Stimulated activated naive CD8-positive, alpha-beta T cell treated with anti-CD3 and anti-CD28 coated beads, Interleukin-15, Interleukin-2, amounts not matched to agents 100 ng/mL and 50 ng/mL, for 24 hours (primary cell): Measurements from ENCODE around the gene NPFFR1.
"Not testable (repeated sequence)": the region's sequence is repeated elsewhere in the genome, so short reads cannot be mapped to it uniquely, and the experiment has no call there.

Experiments used
- H3K27ac Mint-ChIP-seq: one replicate; pipeline ENCODE4 v1.8.0; 2021; ENCODE audit warnings: mild to moderate bottlenecking, mixed read lengths
- H3K27me3 Mint-ChIP-seq: one replicate; pipeline ENCODE4 v1.8.0; 2021; ENCODE audit warnings: mixed read lengths
- H3K36me3 Mint-ChIP-seq: one replicate; pipeline ENCODE4 v1.8.0; 2021; ENCODE audit warnings: low read depth, mixed read lengths
- H3K4me1 Mint-ChIP-seq: one replicate; pipeline ENCODE4 v1.8.0; 2021; ENCODE audit warnings: low read depth, mixed read lengths
- H3K4me3 Mint-ChIP-seq: one replicate; pipeline ENCODE4 v1.8.0; 2021; ENCODE audit warnings: mild to moderate bottlenecking, mixed read lengths
- H3K9me3 Mint-ChIP-seq: one replicate; pipeline ENCODE4 v1.8.0; 2021; ENCODE audit warnings: mixed read lengths

Gene NPFFR1

DNA sequence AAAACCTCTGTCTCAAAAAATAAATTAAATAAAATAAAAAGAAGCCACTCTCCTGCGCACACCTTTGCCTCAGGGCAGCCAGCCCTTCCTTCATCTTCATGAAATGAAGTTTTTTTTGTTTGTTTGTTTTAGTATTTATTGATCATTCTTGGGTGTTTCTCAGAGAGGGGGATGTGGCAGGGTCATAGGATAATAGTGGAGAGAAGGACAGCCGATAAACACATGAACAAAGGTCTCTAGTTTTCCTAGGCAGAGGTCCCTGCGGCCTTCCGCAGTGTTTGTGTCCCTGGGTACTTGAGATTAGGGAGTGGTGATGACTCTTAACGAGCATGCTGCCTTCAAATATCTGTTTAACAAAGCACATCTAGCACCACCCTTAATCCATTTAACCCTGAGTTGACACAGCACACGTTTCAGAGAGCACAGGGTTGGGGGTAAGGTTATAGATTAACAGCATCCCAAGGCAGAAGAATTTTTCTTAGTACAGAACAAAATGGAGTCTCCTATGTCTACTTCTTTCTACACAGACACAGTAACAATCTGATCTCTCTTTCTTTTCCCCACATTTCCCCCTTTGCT, 45.8 kb downstream of the NPFFR1 start:
- not testable (repeated sequence) for H3K27ac Mint-ChIP-seq, H3K9me3 Mint-ChIP-seq, H3K36me3 Mint-ChIP-seq, H3K27me3 Mint-ChIP-seq, H3K4me3 Mint-ChIP-seq
- H3K4me1 Mint-ChIP-seq, result peaks cover 23% of the 10 kb centered on the region

DNA sequence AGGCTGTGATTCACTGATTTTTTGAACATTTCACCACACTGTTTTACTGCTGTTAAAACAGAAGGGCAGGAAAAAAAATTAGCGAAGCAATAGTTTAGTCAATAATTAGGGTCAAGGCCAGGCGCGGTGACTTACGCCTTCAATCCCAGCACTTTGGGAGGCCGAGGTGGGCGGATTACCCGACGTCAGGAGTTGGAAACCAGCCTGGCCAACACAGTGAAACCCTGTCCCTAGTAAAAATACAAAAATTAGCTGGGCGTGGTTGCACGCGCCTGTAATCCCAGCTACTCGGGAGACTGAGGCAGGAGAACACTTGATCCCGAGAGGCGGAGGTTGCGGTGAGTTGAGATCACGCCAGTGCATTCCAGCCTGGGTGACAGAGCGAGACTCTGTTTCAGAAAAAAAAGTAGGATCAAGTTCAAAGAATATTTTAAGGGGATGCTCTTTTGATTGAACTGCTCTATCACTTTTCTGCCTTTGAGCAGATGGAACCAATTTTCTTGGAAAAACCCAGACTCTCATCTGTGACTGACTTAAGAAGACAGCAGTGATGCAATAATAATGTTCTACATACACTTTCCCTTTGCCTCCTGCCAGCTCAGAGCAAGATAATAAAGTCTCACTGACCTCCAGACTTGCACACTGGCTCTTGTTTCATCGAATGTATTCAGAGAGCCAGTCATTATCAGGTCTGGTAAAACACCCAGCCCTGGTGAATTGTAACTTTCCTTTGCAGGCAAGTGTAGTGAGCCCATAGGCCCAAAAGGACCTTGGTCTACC, 48.9 kb downstream of the NPFFR1 start:
- Mint-ChIP-seq H3K9me3 (no peaks in the 10 kb centered on the region), H3K4me1 (peaks cover 33% of the 10 kb centered on the region), H3K27me3 (no peaks in the 10 kb centered on the region), H3K4me3 (peak overlapping the region; percentile 14), H3K27ac (peak overlapping the region; percentile 29), H3K36me3 (peaks cover 21% of the 10 kb centered on the region)

DNA sequence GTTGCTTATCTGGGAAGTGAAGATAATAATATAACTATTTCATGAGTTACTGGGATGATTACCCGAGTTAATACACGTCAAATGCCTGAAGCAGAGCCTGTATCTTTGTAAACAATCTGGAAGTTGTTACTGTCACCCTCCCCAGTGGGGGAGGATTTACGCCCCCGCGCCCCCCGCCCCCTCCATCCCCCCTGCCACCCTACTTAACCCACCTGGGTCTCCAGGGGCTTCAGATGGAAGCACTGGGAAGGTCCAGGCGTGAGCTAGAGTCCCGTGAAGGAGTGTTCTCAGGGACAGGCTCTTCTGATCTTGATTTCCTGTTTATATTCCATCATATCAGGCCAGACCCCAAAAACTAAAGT, 49.9 kb downstream of the NPFFR1 start:
- no peaks in the 10 kb centered on the region for H3K9me3 Mint-ChIP-seq

DNA sequence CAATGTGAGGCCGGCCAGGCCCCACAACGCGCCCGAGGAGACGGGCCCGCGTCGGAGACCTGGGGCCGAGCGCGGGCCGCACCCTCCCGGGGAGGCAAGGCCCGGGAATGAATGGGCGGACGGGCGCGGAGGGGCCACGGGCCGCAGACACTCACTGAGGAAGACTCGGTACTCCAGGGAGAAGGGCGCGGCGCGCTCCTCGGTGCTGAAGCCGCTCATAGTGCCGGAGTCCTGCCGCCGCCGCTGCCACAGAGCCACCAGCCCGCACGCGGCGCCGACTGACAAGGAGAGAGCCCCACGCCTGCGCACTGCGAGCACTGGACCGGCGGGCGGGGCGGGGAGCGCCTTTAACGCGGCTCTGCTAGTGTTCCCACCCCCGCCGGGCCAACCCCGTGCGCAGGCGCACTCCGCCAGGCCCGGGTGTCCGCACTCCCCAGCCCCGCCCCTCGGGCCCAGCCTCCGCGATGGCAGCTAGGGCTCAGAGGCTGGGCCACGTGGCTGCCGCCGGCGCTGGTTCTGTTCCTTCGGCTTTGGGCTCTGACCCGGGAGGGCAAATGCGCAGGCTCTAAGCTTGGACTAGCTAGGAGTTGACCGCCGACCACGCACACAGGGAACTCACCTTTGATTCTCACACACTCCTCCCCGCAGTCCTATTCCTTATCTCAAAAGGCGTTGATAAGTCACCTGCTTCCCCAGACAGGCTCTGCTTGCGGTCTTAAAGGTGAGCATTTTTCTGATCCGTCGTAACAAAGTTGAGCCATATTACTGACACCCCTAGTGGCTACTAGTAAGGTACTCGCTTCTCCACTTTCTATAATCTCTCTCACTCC, 50.5 kb downstream of the NPFFR1 start, which contains the start of gene PPA1:
Gene PPA1 (minus strand): TSS at position 321 of the 830 bp plus-strand sequence. CDS start 102 bp downstream, at position 219.
- Mint-ChIP-seq H3K4me1 (peaks cover 45% of the 10 kb centered on the region), H3K4me3 (peak within 1 kb of the TSS; percentile 97), H3K36me3 (peaks cover 36% of the 10 kb centered on the region), H3K27ac (peak within 1 kb of the TSS; percentile 96), H3K27me3 (no peaks in the 10 kb centered on the region), H3K9me3 (no peaks in the 10 kb centered on the region)

More for the DNA sequence above, 49.9 kb downstream of the NPFFR1 start:
- Mint-ChIP-seq H3K27me3 (no peaks in the 10 kb centered on the region), H3K4me1 (peaks cover 40% of the 10 kb centered on the region), H3K36me3 (peaks cover 30% of the 10 kb centered on the region), H3K4me3 (peak overlapping the region; percentile 97), H3K27ac (peak overlapping the region; percentile 96)

DNA sequence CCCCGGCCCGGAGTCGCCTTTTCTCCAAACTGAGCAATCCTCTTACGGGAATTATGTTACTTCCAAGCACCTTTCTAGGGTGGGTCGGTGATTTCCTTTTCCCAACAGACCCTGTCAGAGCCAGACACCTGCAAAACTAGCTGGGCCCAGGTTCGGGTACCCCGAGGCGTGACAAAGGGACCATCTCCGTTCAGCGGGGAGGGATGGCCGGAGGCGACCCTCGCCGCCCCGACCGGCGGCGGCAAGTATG, 51.0 kb downstream of the NPFFR1 start:
- peak overlapping the region; percentile 83 for H3K27ac Mint-ChIP-seq
- peaks cover 39% of the 10 kb centered on the region for H3K36me3 Mint-ChIP-seq
- H3K4me1 Mint-ChIP-seq, result peaks cover 48% of the 10 kb centered on the region
- no peaks in the 10 kb centered on the region for H3K27me3 Mint-ChIP-seq
- H3K9me3 Mint-ChIP-seq, result no peaks in the 10 kb centered on the region
- H3K4me3 Mint-ChIP-seq, result peak overlapping the region; percentile 97

DNA sequence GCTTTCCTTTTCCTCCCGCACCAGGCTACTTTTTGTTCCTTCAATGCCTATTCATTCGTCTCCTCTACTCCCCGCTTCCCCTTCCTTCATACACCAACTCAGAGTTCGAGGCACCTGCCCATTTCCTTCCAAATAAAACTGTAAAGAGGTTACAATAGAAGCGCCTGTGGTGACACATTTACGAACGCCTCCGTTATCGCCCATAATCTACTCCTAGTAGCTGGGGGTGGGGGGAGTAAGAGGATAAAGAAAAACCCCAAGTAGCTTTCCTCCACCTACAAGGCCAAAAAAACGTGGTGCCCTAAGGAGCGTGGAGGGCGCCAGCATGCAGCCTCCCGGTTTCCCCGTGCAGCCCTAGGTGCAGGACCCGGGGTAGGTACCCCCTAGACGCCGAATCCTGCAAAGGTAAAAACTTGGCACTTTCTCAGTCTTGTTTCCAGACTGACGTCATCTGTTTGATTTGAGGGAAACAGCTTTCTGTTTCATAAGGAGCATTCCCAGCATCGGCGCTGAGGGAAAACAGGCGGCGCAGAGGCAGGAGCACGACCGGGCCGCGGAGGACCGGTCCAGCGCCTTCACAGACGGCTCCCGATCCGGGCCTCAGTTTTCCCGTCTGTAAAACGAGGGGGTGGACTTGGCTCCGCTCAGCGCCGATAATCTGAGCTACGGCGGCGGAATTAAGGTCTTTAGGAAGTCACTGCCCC, 51.5 kb downstream of the NPFFR1 start:
- Mint-ChIP-seq H3K4me1 (peaks cover 50% of the 10 kb centered on the region), H3K27ac (peak overlapping the region; percentile 83), H3K9me3 (no peaks in the 10 kb centered on the region)

DNA sequence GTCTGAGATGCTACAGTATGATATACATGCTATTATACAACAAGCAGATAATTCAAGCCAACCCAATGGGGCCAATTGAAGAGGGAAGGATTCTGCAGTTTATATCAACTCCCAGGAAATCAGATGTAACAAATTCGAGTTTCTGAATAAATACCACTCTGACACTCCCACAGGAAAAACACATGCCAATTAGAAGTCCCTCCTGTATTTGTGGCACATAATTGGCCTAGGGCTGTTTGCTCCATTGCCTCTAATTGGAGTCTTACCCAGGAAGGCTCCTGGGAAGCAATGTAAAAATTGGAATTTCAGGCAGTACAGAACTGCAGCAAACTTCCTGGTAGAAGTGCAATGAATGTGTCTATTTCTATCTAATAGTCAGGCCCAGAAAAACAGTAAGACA, 55.3 kb downstream of the NPFFR1 start:
- Mint-ChIP-seq H3K27ac (no peak overlapping the region), H3K36me3 (peaks cover 61% of the 10 kb centered on the region), H3K4me1 (peaks cover 55% of the 10 kb centered on the region), H3K4me3 (no peak overlapping the region), H3K27me3 (no peaks in the 10 kb centered on the region), H3K9me3 (no peaks in the 10 kb centered on the region)

More for the DNA sequence above, 51.5 kb downstream of the NPFFR1 start:
- Mint-ChIP-seq H3K27me3 (no peaks in the 10 kb centered on the region), H3K36me3 (peaks cover 42% of the 10 kb centered on the region), H3K4me3 (peak overlapping the region; percentile 97)

DNA sequence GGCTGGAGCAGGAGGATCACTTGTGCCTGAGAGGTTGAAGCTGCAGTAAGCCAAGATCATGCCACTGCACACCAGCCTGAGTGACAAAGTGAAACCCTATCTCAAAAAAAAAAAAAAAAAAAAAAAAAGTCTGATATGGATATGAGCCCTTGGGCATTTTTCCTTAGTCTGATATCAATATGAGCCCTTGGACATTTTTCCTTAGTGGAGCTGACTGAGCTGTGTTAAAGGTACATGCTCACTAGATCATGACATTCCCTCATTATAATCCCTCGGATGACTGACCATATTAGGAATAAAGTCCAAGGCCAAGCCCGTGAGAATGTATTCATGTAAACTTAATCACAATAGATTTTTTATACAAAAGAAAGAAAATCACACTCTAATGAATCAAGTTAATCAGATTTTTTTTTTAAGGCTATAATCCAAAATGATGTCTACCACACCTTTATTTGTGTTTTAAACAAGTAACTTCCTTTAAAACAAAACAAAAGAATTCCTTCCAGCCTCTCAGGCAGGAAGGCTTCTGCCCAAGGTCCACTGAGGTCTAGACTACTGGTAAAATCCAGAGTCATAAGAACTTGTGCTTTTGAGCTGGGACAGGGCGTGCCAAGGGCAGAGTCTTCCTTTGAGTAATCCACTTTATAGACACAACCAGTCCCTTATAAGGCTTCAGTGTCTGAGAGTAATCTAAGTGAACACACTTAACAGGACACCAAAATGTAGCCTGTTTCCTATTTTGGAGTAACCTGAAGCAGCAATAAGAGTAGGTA, 56.1 kb downstream of the NPFFR1 start:
- Mint-ChIP-seq H3K27me3 (no peaks in the 10 kb centered on the region), H3K4me3 (no peak overlapping the region), H3K4me1 (peaks cover 59% of the 10 kb centered on the region), H3K36me3 (peaks cover 65% of the 10 kb centered on the region), H3K9me3 (no peaks in the 10 kb centered on the region), H3K27ac (no peak overlapping the region)

DNA sequence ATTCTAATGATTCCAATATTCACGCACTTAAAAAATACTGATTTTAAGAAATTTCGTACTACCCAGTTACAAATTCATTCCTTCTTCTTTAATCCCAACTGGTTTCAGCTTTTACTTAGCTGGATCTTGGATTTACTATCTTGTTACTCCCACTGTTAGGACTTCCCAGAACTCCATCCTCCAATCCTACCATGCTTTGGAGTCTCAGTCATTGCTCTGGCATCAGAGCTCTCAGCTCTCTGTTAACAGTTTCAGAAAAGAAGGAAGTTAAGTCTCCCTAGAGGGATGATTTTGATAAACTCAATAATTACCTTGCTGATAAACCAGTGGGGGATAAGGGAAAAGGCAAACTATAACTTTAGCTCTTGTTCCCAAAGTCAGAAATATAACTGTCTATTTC, 60.1 kb downstream of the NPFFR1 start:
- H3K36me3 Mint-ChIP-seq, result peaks cover 48% of the 10 kb centered on the region
- H3K4me3 Mint-ChIP-seq, result no peak overlapping the region
- no peaks in the 10 kb centered on the region for H3K27me3 Mint-ChIP-seq
- H3K27ac Mint-ChIP-seq, result no peak overlapping the region
- peaks cover 47% of the 10 kb centered on the region for H3K4me1 Mint-ChIP-seq
- no peaks in the 10 kb centered on the region for H3K9me3 Mint-ChIP-seq

DNA sequence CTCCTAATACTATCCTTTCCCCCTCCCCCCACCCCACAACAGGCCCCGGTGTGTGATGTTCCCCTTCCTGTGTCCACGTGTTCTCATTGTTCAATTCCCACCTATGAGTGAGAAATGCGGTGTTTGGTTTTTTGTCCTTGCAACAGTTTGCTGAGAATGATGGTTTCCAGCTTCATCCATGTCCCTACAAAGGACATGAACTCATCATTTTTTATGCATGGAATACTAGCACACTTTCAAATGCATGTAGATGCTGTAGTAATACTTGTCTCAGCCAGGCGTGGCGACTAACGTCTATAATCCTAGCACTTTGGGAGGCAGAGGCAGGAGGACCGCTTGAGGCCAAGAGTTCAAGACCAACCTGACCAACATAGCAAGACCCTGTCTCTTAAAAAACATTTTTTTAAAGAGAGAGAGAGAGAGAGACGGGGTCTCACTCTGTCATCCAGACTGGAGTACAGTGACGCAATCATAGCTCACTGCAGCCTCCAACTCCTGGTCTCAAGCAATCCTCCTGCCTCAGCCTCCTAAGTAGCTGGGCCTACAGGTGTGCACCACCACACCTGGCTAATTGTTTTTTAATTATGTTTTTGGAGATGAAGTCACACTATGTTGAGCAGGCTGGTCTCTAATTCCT, 60.9 kb downstream of the NPFFR1 start:
- H3K27me3 Mint-ChIP-seq, H3K9me3 Mint-ChIP-seq, H3K4me3 Mint-ChIP-seq, H3K27ac Mint-ChIP-seq: not testable (repeated sequence)
- Mint-ChIP-seq H3K4me1 (peaks cover 47% of the 10 kb centered on the region), H3K36me3 (peaks cover 49% of the 10 kb centered on the region)

DNA sequence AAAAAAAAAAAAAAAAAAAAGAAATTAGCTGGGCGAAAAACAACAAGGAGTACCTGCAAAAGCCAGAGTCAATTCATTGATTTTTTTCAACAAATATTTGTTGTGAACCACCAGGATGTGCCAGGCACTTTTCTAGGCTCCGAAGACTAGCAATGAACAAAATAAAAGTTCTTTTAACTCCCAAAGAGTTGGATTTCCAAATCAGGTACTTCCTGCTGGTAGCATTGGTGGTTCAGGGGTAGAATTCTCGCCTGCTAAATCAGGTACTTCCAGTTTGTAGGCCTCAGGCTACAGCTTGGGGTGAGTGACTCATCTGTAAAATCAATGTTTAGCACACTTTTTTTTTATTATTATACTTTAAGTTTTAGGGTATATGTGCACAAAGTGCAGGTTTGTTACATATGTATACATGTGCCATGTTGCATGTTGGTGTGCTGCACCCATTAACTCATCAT, 61.4 kb downstream of the NPFFR1 start:
- H3K27ac Mint-ChIP-seq, result no peak overlapping the region
- H3K36me3 Mint-ChIP-seq, result peaks cover 46% of the 10 kb centered on the region
- H3K9me3 Mint-ChIP-seq, result no peaks in the 10 kb centered on the region
- H3K4me1 Mint-ChIP-seq, result peaks cover 45% of the 10 kb centered on the region
- H3K27me3 Mint-ChIP-seq, result no peaks in the 10 kb centered on the region
- no peak overlapping the region for H3K4me3 Mint-ChIP-seq

DNA sequence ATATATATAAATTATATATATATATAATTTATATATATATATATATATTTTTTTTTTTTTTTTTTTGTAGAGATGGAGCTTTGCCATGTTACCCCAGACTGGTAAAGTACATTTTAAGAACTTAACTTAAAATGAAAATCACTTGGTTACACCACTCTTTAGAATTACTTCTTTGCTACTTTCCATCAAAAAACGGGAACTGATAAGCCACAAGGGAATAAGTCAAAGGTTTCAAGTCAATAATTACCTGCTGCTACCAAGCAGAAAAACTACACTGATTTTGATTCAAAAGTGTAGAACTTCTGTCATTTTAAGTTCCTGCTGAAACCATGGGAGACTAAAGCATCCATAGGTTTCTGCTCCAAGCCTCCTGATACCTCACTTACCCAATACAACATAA, 62.8 kb downstream of the NPFFR1 start:
- H3K4me1 Mint-ChIP-seq, result peaks cover 39% of the 10 kb centered on the region
- H3K36me3 Mint-ChIP-seq, result peaks cover 42% of the 10 kb centered on the region
- H3K27ac Mint-ChIP-seq, result no peak overlapping the region
- H3K4me3 Mint-ChIP-seq, result no peak overlapping the region
- no peaks in the 10 kb centered on the region for H3K9me3 Mint-ChIP-seq
- no peaks in the 10 kb centered on the region for H3K27me3 Mint-ChIP-seq

DNA sequence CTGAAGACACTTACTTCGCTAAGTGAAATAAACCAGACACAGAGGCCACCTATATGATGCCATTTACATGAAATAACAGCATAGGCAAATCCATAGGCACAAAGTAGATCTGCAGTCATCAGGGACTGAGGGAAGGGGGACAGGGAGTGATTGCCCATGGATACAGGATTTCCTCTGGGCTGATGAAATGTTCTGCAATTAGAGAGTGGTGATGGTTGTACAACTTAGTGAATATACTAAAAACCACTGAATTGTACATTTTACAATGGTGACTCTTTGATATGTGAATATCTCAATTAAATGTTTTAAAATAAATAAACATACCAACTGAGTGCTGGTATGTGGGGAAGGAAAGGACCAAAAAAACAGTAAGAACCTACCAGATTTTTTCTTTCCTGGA, 70.9 kb downstream of the NPFFR1 start:
- Mint-ChIP-seq H3K9me3 (no peaks in the 10 kb centered on the region), H3K4me3 (no peak overlapping the region), H3K36me3 (peaks cover 61% of the 10 kb centered on the region), H3K27me3 (no peaks in the 10 kb centered on the region), H3K27ac (no peak overlapping the region), H3K4me1 (no peaks in the 10 kb centered on the region)

DNA sequence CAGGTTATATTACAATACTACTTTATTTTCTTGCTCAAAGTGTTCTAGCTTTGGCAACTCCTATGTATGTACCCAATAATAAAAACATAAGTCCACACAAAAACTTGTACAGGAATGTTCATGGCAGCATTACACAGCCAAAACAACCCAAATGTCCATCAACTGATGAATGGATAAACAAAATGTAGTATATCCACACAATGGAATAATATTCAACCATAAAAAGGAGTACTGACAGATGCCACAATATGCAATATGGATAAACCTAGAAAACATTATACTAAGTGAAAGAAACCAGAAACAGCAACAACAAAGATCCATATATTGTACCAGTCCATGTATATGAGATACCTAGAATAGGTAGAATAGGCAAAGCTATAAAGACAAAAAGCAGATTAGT, 71.5 kb downstream of the NPFFR1 start:
- no peaks in the 10 kb centered on the region for H3K4me1 Mint-ChIP-seq
- H3K36me3 Mint-ChIP-seq, result peaks cover 62% of the 10 kb centered on the region
- H3K4me3 Mint-ChIP-seq, result no peak overlapping the region
- H3K27ac Mint-ChIP-seq, result no peak overlapping the region
- no peaks in the 10 kb centered on the region for H3K27me3 Mint-ChIP-seq
- no peaks in the 10 kb centered on the region for H3K9me3 Mint-ChIP-seq
